NOMO-1 treated with DMSO at 0.1 percent for 48 hours (cell line): ENCODE measurements around the gene NFRKB.

Experiments
- DNase-seq: peaks from one replicate; lab custom pipeline; 2025; ENCODE audit not compliant: unreplicated experiment; lab: John Stamatoyannopoulos, UW

NFRKB gene

GRCh38 chr11:129895126-129896041, at the start of gene NFRKB:
Gene NFRKB, minus strand, starts transcription at chr11:129895578. Its CDS starts 2,729 bp downstream, at chr11:129892849.
- peak; percentile 62 for DNase-seq

GRCh38 chr11:129944696-129945095, 49.3 kb upstream of the NFRKB start:
- DNase-seq, result no peak

GRCh38 chr11:129943036-129943435, 47.7 kb upstream of the NFRKB start:
- DNase-seq, result no peak

GRCh38 chr11:129939510-129939909, 44.1 kb upstream of the NFRKB start:
- DNase-seq, result no peak

- DNase-seq, result no peak
Observed at GRCh38 chr11:129938764-129939163, 43.4 kb upstream of the NFRKB start.

GRCh38 chr11:129937592-129938238, 42.3 kb upstream of the NFRKB start:
- DNase-seq, result no peak

- DNase-seq, result no peak
Observed at GRCh38 chr11:129935723-129936122, 40.3 kb upstream of the NFRKB start.

- no peak for DNase-seq
Observed at GRCh38 chr11:129933891-129934290, 38.5 kb upstream of the NFRKB start.

GRCh38 chr11:129933262-129933661, 37.9 kb upstream of the NFRKB start:
- DNase-seq, result no peak

- DNase-seq, result no peak
Observed at GRCh38 chr11:129932381-129933067, 37.1 kb upstream of the NFRKB start.

- DNase-seq, result peak; percentile 87
Observed at GRCh38 chr11:129930743-129931142, 35.4 kb upstream of the NFRKB start.

GRCh38 chr11:129930296-129930695, 34.9 kb upstream of the NFRKB start:
- no peak for DNase-seq

- DNase-seq, result peak; percentile 63
Observed at GRCh38 chr11:129929721-129930120, 34.3 kb upstream of the NFRKB start.

- DNase-seq, result no peak
Observed at GRCh38 chr11:129928923-129929692, 33.7 kb upstream of the NFRKB start.

- DNase-seq, result no peak
Observed at GRCh38 chr11:129922674-129923073, 27.3 kb upstream of the NFRKB start.

- no peak for DNase-seq
Observed at GRCh38 chr11:129918361-129918760, 23.0 kb upstream of the NFRKB start.

GRCh38 chr11:129917231-129917630, 21.9 kb upstream of the NFRKB start:
- no peak for DNase-seq

GRCh38 chr11:129911298-129911697, 15.9 kb upstream of the NFRKB start:
- DNase-seq, result no peak

- no peak for DNase-seq
Observed at GRCh38 chr11:129910360-129910759, 15.0 kb upstream of the NFRKB start.

- DNase-seq, result no peak
Observed at GRCh38 chr11:129905402-129905801, 10.0 kb upstream of the NFRKB start.

- peak; percentile 43 for DNase-seq
Observed at GRCh38 chr11:129896062-129896461, 684 bp upstream of the NFRKB start.
